Right lung (tissue), 5 donors: ENCODE data around the gene SMTN. TPM values are rescaled to one million over a fixed set of nuclear protein-coding genes. Genes with fewer than 3 reads are reported as not detected.
"Not testable (repeated sequence)": the region's sequence is repeated elsewhere in the genome, so short reads cannot be mapped to it uniquely, and the experiment has no call there.

Experiments used
- DNase-seq, 2 donors: peaks; one replicate each; pipeline ENCODE4 v3.0.0-alpha.2; 2013
- polyA plus RNA-seq, 5 donors: library from polyadenylated mRNA; unstranded; fragments of 120-200 nt; gene quantifications; one replicate each; pipeline versions ENCODE4 v1.2.1 to v1.2.3, GENCODE V29; 2013; ENCODE audit warnings: inconsistent platforms in 1 of 5, low replicate concordance in 1 of 5; ENCODE audit not compliant: insufficient read length in 5 of 5, insufficient read depth in 1 of 5

Gene SMTN
- polyA plus RNA-seq, 5 donors, result 57.0 to 106 (median 83.2) TPM

DNA sequence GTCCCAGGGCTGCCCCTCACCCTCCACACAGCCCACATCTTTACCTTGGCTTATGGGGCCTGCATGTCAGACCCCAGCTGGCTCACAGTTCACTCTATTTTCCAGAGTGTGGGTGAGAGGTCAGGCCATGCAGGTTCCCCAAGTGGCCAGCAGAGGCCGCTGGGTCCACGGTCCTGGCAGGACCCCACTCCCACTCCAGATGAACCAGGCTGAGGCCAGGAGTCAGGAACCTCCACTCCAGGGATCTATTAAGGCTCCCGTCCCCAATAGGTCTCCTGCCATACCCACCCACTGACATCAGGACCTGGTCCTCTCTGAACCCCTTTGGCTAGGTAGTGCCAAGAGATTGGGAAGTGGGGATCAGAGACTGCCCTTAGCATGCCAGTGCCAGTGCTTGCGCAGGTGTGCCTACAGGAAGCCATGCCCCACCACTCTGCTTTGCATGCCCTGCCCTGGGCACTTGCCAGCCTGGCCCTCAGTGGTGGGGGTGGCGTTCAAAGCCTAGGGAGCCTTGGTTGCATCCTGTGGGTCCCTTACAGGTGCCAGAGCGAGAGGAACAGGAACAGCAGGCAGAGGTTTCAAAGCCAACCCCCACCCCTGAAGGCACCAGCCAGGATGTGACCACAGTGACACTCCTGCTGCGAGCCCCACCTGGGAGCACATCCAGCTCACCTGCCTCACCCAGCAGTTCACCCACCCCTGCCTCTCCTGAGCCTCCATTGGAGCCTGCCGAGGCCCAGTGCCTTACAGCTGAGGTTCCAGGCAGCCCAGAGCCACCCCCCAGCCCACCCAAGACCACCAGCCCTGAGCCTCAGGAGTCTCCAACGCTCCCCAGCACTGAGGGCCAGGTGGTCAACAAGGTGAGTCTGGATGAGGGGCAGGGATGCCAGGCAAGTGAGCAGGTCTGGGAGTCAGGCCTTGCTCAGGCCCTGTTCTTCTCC, 8.3 kb downstream of the SMTN start:
- DNase-seq, result no peak

- no peak for DNase-seq
These were observed 9.3 kb downstream of the SMTN start for GRCh38 chr22:31090217-31091085.

GRCh38 chr22:31091106-31091975, 10.2 kb downstream of the SMTN start:
- DNase-seq, result no peak

DNA sequence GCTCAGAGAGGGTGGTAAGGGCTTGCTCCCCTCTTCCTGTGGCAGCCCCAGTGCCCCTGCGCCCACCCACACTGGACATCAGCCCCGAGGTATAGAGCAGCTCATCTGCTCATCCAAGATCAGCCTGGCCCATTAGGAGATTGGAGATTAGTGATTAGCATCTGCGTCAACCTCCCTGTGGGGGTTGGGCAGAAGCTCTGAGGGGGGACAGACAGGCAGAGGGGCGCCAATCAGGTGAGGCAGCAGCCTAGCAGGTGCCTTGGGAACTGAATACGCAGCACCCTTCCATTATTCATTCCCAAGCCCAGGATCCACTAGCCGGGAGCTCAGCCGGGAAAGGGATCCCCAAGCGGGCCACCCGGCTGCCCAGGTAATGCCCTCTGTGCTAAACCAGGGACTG, 11.0 kb downstream of the SMTN start:
- DNase-seq, result no peak

- no peak for DNase-seq
These were observed 12.2 kb downstream of the SMTN start for GRCh38 chr22:31093086-31093850.

DNA sequence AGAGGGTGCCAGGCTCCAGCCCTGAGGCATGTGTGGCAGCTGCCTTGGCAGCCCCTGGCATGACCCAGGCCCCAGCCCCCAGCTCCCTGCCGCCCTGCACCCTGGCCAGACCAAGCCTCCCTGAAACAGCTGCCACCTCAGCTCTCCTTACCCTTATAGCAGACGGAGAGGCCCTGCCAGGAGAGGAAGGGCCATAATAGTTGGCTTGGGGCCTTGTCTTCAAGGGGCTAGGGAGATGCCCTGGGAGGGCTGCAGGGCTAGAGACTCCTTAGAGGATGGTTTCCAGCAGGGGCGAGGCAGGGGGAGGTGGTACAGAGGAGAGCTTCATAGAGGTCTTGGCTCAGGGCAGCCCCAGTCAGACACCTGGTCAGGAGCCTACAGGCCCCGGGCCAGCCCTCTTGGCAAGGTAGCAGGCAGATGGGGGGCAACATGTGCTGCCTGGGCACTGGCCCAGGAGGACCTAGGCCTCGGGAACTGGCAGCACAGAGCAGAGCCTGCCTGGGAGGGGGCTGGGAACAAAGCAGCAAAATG, 13.0 kb downstream of the SMTN start:
- no peak for DNase-seq

GRCh38 chr22:31094741-31095140, 13.6 kb downstream of the SMTN start:
- no peak for DNase-seq

- no peak for DNase-seq
These were observed 14.6 kb downstream of the SMTN start for GRCh38 chr22:31095637-31096249.

DNA sequence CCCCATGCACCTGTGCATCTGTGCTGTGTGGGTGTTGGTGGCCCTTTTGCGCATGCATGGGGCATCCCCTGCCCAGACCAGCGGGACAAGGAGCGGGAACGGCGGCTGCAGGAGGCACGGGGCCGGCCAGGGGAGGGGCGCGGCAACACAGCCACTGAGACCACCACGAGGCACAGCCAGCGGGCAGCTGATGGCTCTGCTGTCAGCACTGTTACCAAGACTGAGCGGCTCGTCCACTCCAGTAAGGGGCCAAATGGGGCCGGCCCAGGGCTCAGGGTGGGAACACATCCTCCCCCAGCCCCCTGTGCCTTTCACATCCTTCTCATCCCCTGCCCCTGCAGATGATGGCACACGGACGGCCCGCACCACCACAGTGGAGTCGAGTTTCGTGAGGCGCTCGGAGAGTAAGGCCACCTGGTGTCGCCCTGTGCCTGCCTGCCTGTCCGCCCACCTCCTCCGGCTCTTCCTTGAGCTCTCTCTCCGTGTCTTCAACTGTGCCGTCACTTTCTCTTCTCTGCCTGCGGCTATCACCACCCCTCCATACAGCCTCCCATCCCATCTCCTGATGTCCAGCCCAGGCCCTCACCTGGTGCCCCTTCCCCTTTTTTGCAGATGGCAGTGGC, 15.7 kb downstream of the SMTN start:
- DNase-seq, result no peak

- not testable (repeated sequence) for DNase-seq
These were observed 16.4 kb downstream of the SMTN start for GRCh38 chr22:31097539-31097938.

GRCh38 chr22:31097941-31098631, 17.0 kb downstream of the SMTN start:
- no peak for DNase-seq

- DNase-seq, result no peak
These were observed 17.6 kb downstream of the SMTN start for GRCh38 chr22:31098632-31099110.

DNA sequence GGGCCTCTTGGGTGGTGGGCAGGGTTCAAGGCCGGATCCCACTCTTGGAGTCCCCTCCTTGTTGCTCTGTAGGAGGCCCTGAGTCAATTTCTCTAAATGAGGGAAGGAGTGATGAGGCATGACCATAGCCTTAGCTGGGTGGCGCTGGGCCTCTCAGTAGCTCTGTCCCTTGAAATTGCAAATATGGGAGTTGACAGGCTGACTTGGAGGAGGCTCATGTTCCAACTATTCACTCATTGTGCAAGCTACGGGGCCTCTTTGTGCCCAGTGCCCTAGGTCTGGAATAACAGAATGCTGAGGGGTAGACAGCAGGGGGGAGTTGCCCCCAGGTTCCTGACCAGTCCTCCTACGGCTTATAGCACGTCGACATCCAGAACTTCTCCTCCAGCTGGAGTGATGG, 18.3 kb downstream of the SMTN start:
- no peak for DNase-seq

DNA sequence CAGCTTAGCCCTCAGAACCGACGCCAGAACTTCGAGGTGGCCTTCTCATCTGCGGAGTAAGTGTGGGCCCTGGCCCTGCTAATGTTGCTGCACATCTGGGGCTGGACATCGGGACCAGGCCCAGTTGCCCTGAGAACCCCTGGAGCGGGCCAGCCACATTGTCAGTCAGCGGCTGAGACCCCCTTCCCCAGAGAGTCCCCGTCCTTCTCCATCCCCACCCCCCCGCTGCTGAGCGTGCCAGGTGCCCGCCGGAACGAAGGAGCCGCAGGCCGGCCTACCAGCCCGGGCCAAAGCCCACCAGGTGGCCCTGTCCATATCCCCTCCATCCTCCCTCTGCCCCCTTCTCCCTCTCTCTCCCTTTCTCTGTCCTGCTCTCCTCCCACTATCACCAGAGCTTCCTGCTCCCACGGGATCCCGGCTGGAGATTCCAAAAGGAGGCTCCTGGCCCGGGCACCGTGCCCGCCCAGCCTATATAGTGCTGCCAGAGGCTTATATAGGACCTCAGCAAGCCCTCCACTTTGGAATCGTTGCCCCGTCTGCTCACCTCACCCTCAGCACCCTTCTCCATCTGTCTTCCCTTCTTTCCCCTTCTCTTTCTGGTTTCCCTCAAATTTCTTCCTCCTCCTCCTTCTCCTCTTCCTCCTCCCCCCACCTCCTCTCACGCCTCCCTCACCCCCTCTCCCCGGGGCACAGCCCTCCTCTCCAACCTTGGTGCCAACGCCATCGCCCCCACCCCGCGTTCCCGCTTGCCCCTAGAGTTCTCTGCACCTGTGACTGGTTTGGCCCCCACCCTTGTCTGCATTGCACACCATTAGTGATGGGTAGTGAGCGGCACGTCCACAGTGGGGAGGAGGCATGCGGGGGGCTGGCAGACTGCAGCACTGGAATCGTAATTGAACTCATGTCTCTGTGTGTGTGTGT, 19.0 kb downstream of the SMTN start:
- DNase-seq, result no peak

GRCh38 chr22:31100762-31101525, 19.8 kb downstream of the SMTN start:
- DNase-seq, result no peak

DNA sequence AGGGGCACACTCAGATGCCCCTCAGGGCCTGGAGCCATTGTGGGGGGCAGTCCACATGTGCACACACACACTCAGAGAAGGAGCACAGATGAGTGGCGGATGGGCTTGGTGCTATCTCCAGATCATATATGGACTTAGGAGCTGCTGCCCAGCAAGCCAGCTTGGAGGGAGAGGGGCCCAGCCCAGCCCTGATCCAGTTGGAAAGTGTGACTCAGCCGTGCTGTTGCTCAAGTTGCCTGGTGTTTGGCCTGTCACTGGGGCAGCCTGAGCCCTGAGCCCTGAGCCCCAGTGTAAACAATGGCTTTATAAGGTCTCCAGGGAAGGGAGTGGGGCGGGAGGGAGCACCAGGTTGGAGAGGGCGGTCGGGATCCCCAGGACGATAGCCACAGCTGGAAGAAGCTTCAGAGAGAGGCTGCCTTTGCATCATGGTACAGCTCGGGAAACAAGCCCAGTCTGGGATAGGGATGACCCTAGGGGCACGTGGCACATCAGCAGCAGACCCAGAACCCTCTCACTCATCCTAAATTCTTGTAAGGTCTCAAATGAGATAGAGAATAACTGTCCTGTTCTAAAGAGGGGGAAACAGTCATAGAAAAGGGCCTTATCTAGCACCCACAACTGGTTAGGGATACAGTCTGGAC, 21.4 kb downstream of the SMTN start:
- no peak for DNase-seq
